GM21447 (cell line): ENCODE measurements around the gene TBCB.
"Not testable (repeated sequence)": the region's sequence is repeated elsewhere in the genome, so short reads cannot be mapped to it uniquely, and the experiment has no call there.

Source experiments
- ATAC-seq: cut with Tn5 transposase; IDR thresholded peaks from one replicate; pipeline ENCODE4 v1.9.1; 2021; ENCODE audit not compliant: unreplicated experiment

Gene TBCB

GRCh38 chr19:36169084-36169760, 54.0 kb downstream of the TBCB start:
- no peak for ATAC-seq

GRCh38 chr19:36172852-36173251, 57.6 kb downstream of the TBCB start:
- no peak for ATAC-seq

GRCh38 chr19:36173846-36174245, 58.6 kb downstream of the TBCB start:
- not testable (repeated sequence) for ATAC-seq
